H9 (cell line): Measurements from ENCODE around the gene NT5DC2. TPM values are rescaled to one million over a fixed set of nuclear protein-coding genes. Genes with fewer than 3 reads are reported as not detected.
A peak's percentile ranks its signal among the peaks of the same experiment; 100 is the strongest.

Source experiments
- DNase-seq: peaks from one replicate; pipeline ENCODE4 v3.0.0-alpha.2; 2017
- H2AFZ ChIP-seq: one replicate; pipeline ENCODE4 v1.6.1; 2013; ENCODE audit warnings: mild to moderate bottlenecking, low read length, control low read depth, moderate library complexity
- H2AK5ac ChIP-seq: 2 replicates; pipeline ENCODE4 v1.6.1; 2013; ENCODE audit warnings: low read length, control low read depth, mixed read lengths; ENCODE audit not compliant: insufficient read length
- H2BK120ac ChIP-seq: one replicate; pipeline ENCODE4 v1.6.1; 2013; ENCODE audit warnings: low read depth, mild to moderate bottlenecking, low read length, control low read depth, inconsistent platforms; ENCODE audit not compliant: poor library complexity, severe bottlenecking
- H2BK12ac ChIP-seq: 2 replicates; pipeline ENCODE4 v1.6.1; 2013; ENCODE audit warnings: low read length, control low read depth, mixed read lengths, low read depth; ENCODE audit not compliant: insufficient read length
- H2BK15ac ChIP-seq: 2 replicates; pipeline ENCODE4 v1.6.1; 2013; ENCODE audit warnings: low read depth, low read length, control low read depth
- H2BK20ac ChIP-seq: one replicate; pipeline ENCODE4 v1.6.1; 2013; ENCODE audit warnings: low read depth, mild to moderate bottlenecking, low read length, control low read depth, inconsistent platforms; ENCODE audit not compliant: poor library complexity, severe bottlenecking
- H2BK5ac ChIP-seq: 2 replicates; pipeline ENCODE4 v1.6.1; 2013; ENCODE audit warnings: low read length, control low read depth, mixed read lengths; ENCODE audit not compliant: insufficient read length
- H3K14ac ChIP-seq: 2 replicates; pipeline ENCODE4 v1.6.1; 2013; ENCODE audit warnings: low read length, control low read depth; ENCODE audit not compliant: insufficient read depth
- H3K18ac ChIP-seq: 2 replicates; pipeline ENCODE4 v1.6.1; 2013; ENCODE audit warnings: low read depth, mild to moderate bottlenecking, mixed read lengths, low read length, control low read depth; ENCODE audit not compliant: insufficient read length
- H3K23ac ChIP-seq: 2 replicates; pipeline ENCODE4 v1.6.1; 2013; ENCODE audit warnings: low read length, control low read depth, mixed read lengths, low read depth; ENCODE audit not compliant: insufficient read length
- H3K23me2 ChIP-seq: 2 replicates; pipeline ENCODE4 v1.6.1; 2013; ENCODE audit warnings: low read depth, mild to moderate bottlenecking, mixed read lengths, low read length, control low read depth; ENCODE audit not compliant: insufficient read length, poor library complexity, severe bottlenecking
- H3K27ac ChIP-seq: 2 replicates; pipeline ENCODE4 v1.5.1; 2013; ENCODE audit warnings: low read length, control low read depth, mixed read lengths, low read depth; ENCODE audit not compliant: insufficient read length
- H3K27me3 ChIP-seq: 2 replicates; pipeline ENCODE4 v1.6.1; 2013; ENCODE audit warnings: low read length, control low read depth, inconsistent platforms; ENCODE audit not compliant: insufficient read depth
- H3K4ac ChIP-seq: 2 replicates; pipeline ENCODE4 v1.6.1; 2013; ENCODE audit warnings: low read depth, mild to moderate bottlenecking, control low read depth, inconsistent platforms, low read length, moderate library complexity
- H3K4me1 ChIP-seq: 2 replicates; pipeline ENCODE4 v1.6.1; 2013; ENCODE audit warnings: low read length, control low read depth, inconsistent platforms; ENCODE audit not compliant: insufficient read depth
- H3K4me2 ChIP-seq: 2 replicates; pipeline ENCODE4 v1.6.1; 2013; ENCODE audit warnings: low read length, control low read depth, mixed read lengths; ENCODE audit not compliant: insufficient read length, insufficient read depth
- H3K56ac ChIP-seq: 2 replicates; pipeline ENCODE4 v1.6.1; 2013; ENCODE audit warnings: low read depth, mild to moderate bottlenecking, mixed read lengths, low read length, control low read depth; ENCODE audit not compliant: insufficient read length
- H3K79me1 ChIP-seq: 2 replicates; pipeline ENCODE4 v1.6.1; 2013; ENCODE audit warnings: low read depth, mild to moderate bottlenecking, moderate library complexity, low read length, control low read depth, inconsistent platforms; ENCODE audit not compliant: insufficient read depth, poor library complexity, severe bottlenecking
- H3K79me2 ChIP-seq: 2 replicates; pipeline ENCODE4 v1.6.1; 2013; ENCODE audit warnings: low read length, control low read depth, inconsistent platforms; ENCODE audit not compliant: insufficient read depth
- H3K9ac ChIP-seq: 2 replicates; pipeline ENCODE4 v1.6.1; 2013; ENCODE audit warnings: low read length, control low read depth, mixed read lengths; ENCODE audit not compliant: insufficient read length; ENCODE audit errors: extremely low read depth
- H3K9me3 ChIP-seq: one replicate; pipeline ENCODE4 v1.6.1; 2013; ENCODE audit warnings: low read depth, low read length, inconsistent platforms; ENCODE audit not compliant: control insufficient read depth
- H3T11ph ChIP-seq: one replicate; pipeline ENCODE4 v1.6.1; 2013; ENCODE audit warnings: mild to moderate bottlenecking, low read length, control low read depth, inconsistent platforms
- H4K20me1 ChIP-seq: one replicate; pipeline ENCODE4 v1.6.1; 2013; ENCODE audit not compliant: control insufficient read depth, insufficient read length, insufficient read depth
- H4K5ac ChIP-seq: 2 replicates; pipeline ENCODE4 v1.6.1; 2013; ENCODE audit warnings: low read depth, mild to moderate bottlenecking, mixed read lengths, low read length, control low read depth; ENCODE audit not compliant: insufficient read length
- H4K8ac ChIP-seq: replicated peaks from 2 replicates; pipeline ENCODE4 v1.6.1; 2013; ENCODE audit warnings: low read length, control low read depth, mixed read lengths, low read depth; ENCODE audit not compliant: insufficient read length
- H4K91ac ChIP-seq: 2 replicates; pipeline ENCODE4 v1.6.1; 2013; ENCODE audit warnings: low read depth, mild to moderate bottlenecking, moderate library complexity, mixed read lengths, low read length, control low read depth; ENCODE audit not compliant: insufficient read length
- H3K27ac Mint-ChIP-seq, 3 experiments: 2 replicates in 2 of 3; 3 replicates in 1 of 3; pipeline ENCODE4 v1.8.0; 2020 to 2021; ENCODE audit warnings: mixed read lengths in 3 of 3, mild to moderate bottlenecking in 1 of 3, moderate library complexity in 1 of 3
- H3K27me3 Mint-ChIP-seq: 2 replicates; pipeline ENCODE4 v1.8.0; 2021; ENCODE audit warnings: low read depth, mild to moderate bottlenecking, moderate library complexity, mixed read lengths
- H3K36me3 Mint-ChIP-seq, 3 experiments: 2 replicates in 2 of 3; 3 replicates in 1 of 3; pipeline ENCODE4 v1.8.0; 2020 to 2021; ENCODE audit warnings: low read depth in 3 of 3, mixed read lengths in 3 of 3; ENCODE audit not compliant: insufficient read depth in 1 of 3
- H3K4me1 Mint-ChIP-seq, 2 experiments: 2 replicates each; pipeline ENCODE4 v1.8.0; 2020; ENCODE audit warnings: mixed read lengths in 2 of 2
- H3K4me3 Mint-ChIP-seq, 2 experiments: 2 replicates in 1 of 2; 3 replicates in 1 of 2; pipeline ENCODE4 v1.8.0; 2020 to 2021; ENCODE audit warnings: mild to moderate bottlenecking in 2 of 2, mixed read lengths in 2 of 2, moderate library complexity in 1 of 2
- H3K9me3 Mint-ChIP-seq, 2 experiments: 2 replicates in 1 of 2; 3 replicates in 1 of 2; pipeline ENCODE4 v1.8.0; 2020; ENCODE audit warnings: mild to moderate bottlenecking in 2 of 2, mixed read lengths in 2 of 2, moderate library complexity in 1 of 2
- CTCF ChIP-seq: fragments of 200-600 bp; sonication (generic); conservative IDR thresholded peaks from 3 replicates; pipeline ENCODE4 v1.8.0; 2021; ENCODE audit warnings: antibody characterized with exemption, mild to moderate bottlenecking
- WGBS: extraction: QIAGEN DNeasy Blood & Tissue Kit; methylation state at CpG from one replicate; pipeline ENCODE4 v1.1.7; 2013; ENCODE audit warnings: missing lambda C conversion rate, low lambda C conversion rate, mixed read lengths; ENCODE audit not compliant: insufficient read length; ENCODE audit errors: extremely low coverage; 5-methylcytosine and 5-hydroxymethylcytosine counted together
- total RNA-seq: library from RNA; stranded (reverse); gene quantifications from 2 replicates; pipeline ENCODE4 v1.2.1, GENCODE V29; 2021

Gene NT5DC2
- total RNA-seq, 1 experiment from 2014 or later = 444 TPM

- Histone ChIP-seq H2BK12ac (no peak within 1 kb of the TSS), H3K56ac (no peak within 1 kb of the TSS), H3T11ph (no peak within 1 kb of the TSS), H3K9me3 (no peaks in the 10 kb centered on the region), H3K4me1 (no peaks in the 10 kb centered on the region), H2BK5ac (no peak within 1 kb of the TSS), H3K23me2 (no peaks in the 10 kb centered on the region), H2AFZ (no peak within 1 kb of the TSS), H4K20me1 (no peaks in the 10 kb centered on the region), H2BK15ac (no peak within 1 kb of the TSS), H3K79me2 (no peaks in the 10 kb centered on the region), H3K23ac (no peak within 1 kb of the TSS), H3K27me3 (no peaks in the 10 kb centered on the region), H2BK120ac (no peak within 1 kb of the TSS), H3K79me1 (no peaks in the 10 kb centered on the region), H4K8ac (no peak within 1 kb of the TSS), H3K4ac (no peak within 1 kb of the TSS), H3K9ac (no peak within 1 kb of the TSS), H3K4me2 (no peak within 1 kb of the TSS), H3K14ac (no peak within 1 kb of the TSS; the same call in 1 of the 2 replicates), H3K18ac (no peak within 1 kb of the TSS), H2BK20ac (no peak within 1 kb of the TSS), H4K91ac (no peak within 1 kb of the TSS), H3K27ac (no peak within 1 kb of the TSS), H2AK5ac (no peak within 1 kb of the TSS), H4K5ac (no peak within 1 kb of the TSS)
- no peak for DNase-seq
- H3K9me3 Mint-ChIP-seq = no peaks in the 10 kb centered on the region
- peak within 1 kb of the TSS; percentile 19 to 95 (median 49); a peak in 2 of 7 replicates for H3K27ac Mint-ChIP-seq
- H3K27me3 Mint-ChIP-seq = no peaks in the 10 kb centered on the region
- no CpG with 5 or more reads among the region's 25 CpGs for WGBS
- H3K4me1 Mint-ChIP-seq = peaks cover 8 to 16% of the 10 kb centered on the region in 2 experiments
- no peak within 1 kb of the TSS; a peak in 1 of 5 replicates for H3K4me3 Mint-ChIP-seq
- H3K36me3 Mint-ChIP-seq = peaks cover 9 to 30% (median 29%) of the 10 kb centered on the region in 3 experiments
- TF ChIP-seq CTCF = no peak
These were observed 38.7 kb downstream of the NT5DC2 start, which contains the start of gene STAB1 for GRCh38 chr3:52494886-52495495. Gene STAB1 (plus strand): TSS chr3:52495338. CDS start chr3:52495414, 76 bp downstream.
